ENCODE measurements around the gene LMO3.
A peak's percentile ranks its signal among the peaks of the same experiment; 100 is the strongest.

LMO3 gene

GRCh38 chr12:16599081-16599480 is 6.9 kb downstream of the LMO3 start:
- DNase-seq = peak; percentile 45

GRCh38 chr12:16594797-16595196 is 11.2 kb downstream of the LMO3 start:
- DNase-seq = no peak

GRCh38 chr12:16593546-16593945 is 12.4 kb downstream of the LMO3 start:
- no peak for DNase-seq

GRCh38 chr12:16590645-16591044 is 15.3 kb downstream of the LMO3 start:
- no peak for DNase-seq

GRCh38 chr12:16588812-16589211 is 17.1 kb downstream of the LMO3 start:
- no peak for DNase-seq

GRCh38 chr12:16587514-16587913 is 18.4 kb downstream of the LMO3 start:
- no peak for DNase-seq

GRCh38 chr12:16587110-16587453 is 18.9 kb downstream of the LMO3 start:
- no peak for DNase-seq

GRCh38 chr12:16586350-16587109 is 19.4 kb downstream of the LMO3 start:
- no peak for DNase-seq

- no peak for DNase-seq
Observed at GRCh38 chr12:16585781-16586180, 20.2 kb downstream of the LMO3 start.

- DNase-seq = no peak
Observed at GRCh38 chr12:16583969-16584745, 21.8 kb downstream of the LMO3 start.

- DNase-seq = no peak
Observed at GRCh38 chr12:16581416-16581815, 24.5 kb downstream of the LMO3 start.

GRCh38 chr12:16579041-16579440 is 26.9 kb downstream of the LMO3 start:
- no peak for DNase-seq

- DNase-seq = no peak
Observed at GRCh38 chr12:16573398-16574077, 32.4 kb downstream of the LMO3 start.

GRCh38 chr12:16568873-16569272 is 37.1 kb downstream of the LMO3 start:
- DNase-seq = no peak

GRCh38 chr12:16564675-16565074 is 41.3 kb downstream of the LMO3 start:
- DNase-seq = no peak

GRCh38 chr12:16563504-16563903 is 42.5 kb downstream of the LMO3 start:
- DNase-seq = no peak

- DNase-seq = no peak
Observed at GRCh38 chr12:16562921-16563320, 43.0 kb downstream of the LMO3 start.

GRCh38 chr12:16562435-16562834 is 43.5 kb downstream of the LMO3 start:
- no peak for DNase-seq

- DNase-seq = no peak
Observed at GRCh38 chr12:16560273-16560672, 45.7 kb downstream of the LMO3 start.

- DNase-seq = no peak
Observed at GRCh38 chr12:16555630-16556029, 50.3 kb downstream of the LMO3 start.

GRCh38 chr12:16553457-16553856 is 52.5 kb downstream of the LMO3 start:
- DNase-seq = no peak

- DNase-seq = no peak
Observed at GRCh38 chr12:16552301-16552700, 53.7 kb downstream of the LMO3 start.

GRCh38 chr12:16545836-16546235 is 60.1 kb downstream of the LMO3 start:
- DNase-seq = no peak

- DNase-seq = no peak
Observed at GRCh38 chr12:16542586-16542985, 63.4 kb downstream of the LMO3 start.

Measured in NCI-H774 (cell line).